Measurements from ENCODE around the gene FBRSL1.

GRCh38 chr12:132520421-132521199, 30.7 kb downstream of the FBRSL1 start:
- TF ChIP-seq CTCF (IDR thresholded peaks at IDR 0.05) (no peak), EZH2 (IDR thresholded peaks at IDR 0.05; ENCODE audit: borderline replicate concordance, insufficient read depth, low read depth, low read length, poor library complexity, severe bottlenecking) (no peak)
